HEK293 (cell line): ENCODE results near the gene BACH2.
"Not testable (repeated sequence)": the region's sequence is repeated elsewhere in the genome, so short reads cannot be mapped to it uniquely, and the experiment has no call there.

ENCODE experiments used
- CTCF ChIA-PET: fragments of 350-600 bp; formaldehyde crosslinking; extraction: SDS; loops from one replicate; lab custom pipeline; 2021; ENCODE audit warnings: antibody characterized with exemption; lab: Yijun Ruan, JAX
- POLR2A ChIA-PET: fragments of 300-600 bp; formaldehyde crosslinking; extraction: SDS; loops from one replicate; lab custom pipeline; 2020; ENCODE audit warnings: antibody characterized with exemption, inconsistent platforms; lab: Yijun Ruan, JAX
- H3K27ac ChIP-seq: fragments of 200-500 bp; sonication (Bioruptor generic); 2 replicates; pipeline ENCODE4 v1.5.1; 2014; ENCODE audit warnings: low read depth, low read length, control low read depth, inconsistent platforms; ENCODE audit errors: extremely low read depth
- H3K36me3 ChIP-seq, 2 experiments: fragments of 200-500 bp in 1 of 2; sonication (Bioruptor generic) in 1 of 2; 1 replicate in 1 of 2; 2 replicates in 1 of 2; pipeline ENCODE4 v1.5.1; 2014 to 2017; ENCODE audit warnings: inconsistent platforms in 2 of 2, low read length in 2 of 2; ENCODE audit not compliant: control insufficient read depth in 2 of 2, insufficient read depth in 1 of 2
- H3K4me1 ChIP-seq: fragments of 200-500 bp; sonication (Bioruptor generic); 2 replicates; pipeline ENCODE4 v1.5.1; 2014; ENCODE audit warnings: mild to moderate bottlenecking, low read length, inconsistent platforms; ENCODE audit not compliant: control insufficient read depth, insufficient read depth
- H3K4me3 ChIP-seq: 2 replicates; pipeline ENCODE4 v1.5.1; 2011; ENCODE audit warnings: low read depth, mild to moderate bottlenecking, control low read depth, low read length, moderate library complexity
- H3K9me3 ChIP-seq: fragments of 200-500 bp; sonication (Bioruptor generic); 2 replicates; pipeline ENCODE4 v1.5.1; 2014; ENCODE audit warnings: low read depth, low read length, inconsistent platforms; ENCODE audit not compliant: control insufficient read depth, insufficient read depth
- CTCF ChIP-seq: fragments of 450-650 bp; formaldehyde crosslinking; IDR thresholded peaks from 2 replicates; pipeline ENCODE4 v1.5.1; 2016; ENCODE audit warnings: missing biosample characterization, missing genetic modification characterization
- EGR2 ChIP-seq: fragments of 450-650 bp; formaldehyde crosslinking; IDR thresholded peaks from 2 replicates; pipeline ENCODE4 v1.5.1; 2016; ENCODE audit warnings: low read depth, missing biosample characterization, missing genetic modification characterization
- FEZF1 ChIP-seq: fragments of 450-650 bp; formaldehyde crosslinking; IDR thresholded peaks from 2 replicates; pipeline ENCODE4 v1.5.1; 2016; ENCODE audit warnings: missing biosample characterization, missing genetic modification characterization
- MYNN ChIP-seq: fragments of 450-650 bp; formaldehyde crosslinking; IDR thresholded peaks from 2 replicates; pipeline ENCODE4 v1.5.1; 2016; ENCODE audit warnings: missing biosample characterization, missing genetic modification characterization, borderline replicate concordance
- SCRT1 ChIP-seq: fragments of 450-650 bp; formaldehyde crosslinking; IDR thresholded peaks from 2 replicates; pipeline ENCODE4 v1.5.1; 2016; ENCODE audit warnings: missing biosample characterization, missing genetic modification characterization, borderline replicate concordance
- SCRT2 ChIP-seq: fragments of 450-650 bp; formaldehyde crosslinking; IDR thresholded peaks from 2 replicates; pipeline ENCODE4 v1.5.1; 2016; ENCODE audit warnings: missing biosample characterization, missing genetic modification characterization
- SP2 ChIP-seq: fragments of 450-650 bp; formaldehyde crosslinking; IDR thresholded peaks from 2 replicates; pipeline ENCODE4 v1.5.1; 2016; ENCODE audit warnings: missing biosample characterization, missing genetic modification characterization
- SP3 ChIP-seq: fragments of 450-650 bp; formaldehyde crosslinking; IDR thresholded peaks from 2 replicates; pipeline ENCODE4 v1.5.1; 2016; ENCODE audit warnings: missing biosample characterization, missing genetic modification characterization
- ZFHX2 ChIP-seq: fragments of 450-650 bp; formaldehyde crosslinking; conservative IDR thresholded peaks from 2 replicates; pipeline ENCODE4 v1.5.1; 2016; ENCODE audit warnings: missing biosample characterization, missing genetic modification characterization
- ZFP3 ChIP-seq: fragments of 450-650 bp; formaldehyde crosslinking; IDR thresholded peaks from 2 replicates; pipeline ENCODE4 v1.5.1; 2016; ENCODE audit warnings: low read depth, missing biosample characterization, missing genetic modification characterization
- ZNF146 ChIP-seq: fragments of 450-650 bp; formaldehyde crosslinking; IDR thresholded peaks from 2 replicates; pipeline ENCODE4 v1.5.1; 2016; ENCODE audit warnings: missing biosample characterization, missing genetic modification characterization
- ZNF366 ChIP-seq: fragments of 450-650 bp; formaldehyde crosslinking; conservative IDR thresholded peaks from 2 replicates; pipeline ENCODE4 v1.5.1; 2016; ENCODE audit warnings: missing biosample characterization, missing genetic modification characterization
- ZNF416 ChIP-seq: fragments of 450-650 bp; formaldehyde crosslinking; IDR thresholded peaks from 2 replicates; pipeline ENCODE4 v1.5.1; 2016; ENCODE audit warnings: missing biosample characterization, missing genetic modification characterization
- ZNF561 ChIP-seq: fragments of 450-650 bp; IDR thresholded peaks from 2 replicates; pipeline ENCODE4 v1.5.1; 2018; ENCODE audit warnings: missing biosample characterization, missing genetic modification characterization, borderline replicate concordance
- ZNF580 ChIP-seq: fragments of 450-650 bp; formaldehyde crosslinking; IDR thresholded peaks from 2 replicates; pipeline ENCODE4 v1.5.1; 2016; ENCODE audit warnings: missing biosample characterization, missing genetic modification characterization
- ZNF626 ChIP-seq: fragments of 450-650 bp; sonication (Bioruptor Pico); formaldehyde crosslinking; IDR thresholded peaks from 2 replicates; pipeline ENCODE4 v1.5.1; 2018; ENCODE audit warnings: missing biosample characterization, missing genetic modification characterization, inconsistent platforms
- ZNF629 ChIP-seq: fragments of 450-650 bp; formaldehyde crosslinking; IDR thresholded peaks from 2 replicates; pipeline ENCODE4 v1.5.1; 2017; ENCODE audit warnings: missing biosample characterization, missing genetic modification characterization
- ZNF654 ChIP-seq: fragments of 450-650 bp; formaldehyde crosslinking; IDR thresholded peaks from 2 replicates; pipeline ENCODE4 v1.5.1; 2016; ENCODE audit warnings: low read depth, missing biosample characterization, missing genetic modification characterization
- ZNF660 ChIP-seq: fragments of 450-650 bp; IDR thresholded peaks from 2 replicates; pipeline ENCODE4 v1.5.1; 2018; ENCODE audit warnings: missing biosample characterization, mild to moderate bottlenecking, missing genetic modification characterization
- ZSCAN16 ChIP-seq: fragments of 450-650 bp; formaldehyde crosslinking; IDR thresholded peaks from 2 replicates; pipeline ENCODE4 v1.5.1; 2016; ENCODE audit warnings: missing biosample characterization, missing genetic modification characterization
- ZSCAN30 ChIP-seq: fragments of 450-650 bp; IDR thresholded peaks from 2 replicates; pipeline ENCODE4 v1.5.1; 2018; ENCODE audit warnings: missing biosample characterization, mild to moderate bottlenecking, missing genetic modification characterization, moderate library complexity
- TF ChIP-seq, protein P1 (sequence below): fragments of 450-650 bp; formaldehyde crosslinking; conservative IDR thresholded peaks from 2 replicates; pipeline ENCODE4 v1.5.1; 2016; ENCODE audit warnings: low read depth, missing biosample characterization, missing genetic modification characterization

BACH2 gene

DNA sequence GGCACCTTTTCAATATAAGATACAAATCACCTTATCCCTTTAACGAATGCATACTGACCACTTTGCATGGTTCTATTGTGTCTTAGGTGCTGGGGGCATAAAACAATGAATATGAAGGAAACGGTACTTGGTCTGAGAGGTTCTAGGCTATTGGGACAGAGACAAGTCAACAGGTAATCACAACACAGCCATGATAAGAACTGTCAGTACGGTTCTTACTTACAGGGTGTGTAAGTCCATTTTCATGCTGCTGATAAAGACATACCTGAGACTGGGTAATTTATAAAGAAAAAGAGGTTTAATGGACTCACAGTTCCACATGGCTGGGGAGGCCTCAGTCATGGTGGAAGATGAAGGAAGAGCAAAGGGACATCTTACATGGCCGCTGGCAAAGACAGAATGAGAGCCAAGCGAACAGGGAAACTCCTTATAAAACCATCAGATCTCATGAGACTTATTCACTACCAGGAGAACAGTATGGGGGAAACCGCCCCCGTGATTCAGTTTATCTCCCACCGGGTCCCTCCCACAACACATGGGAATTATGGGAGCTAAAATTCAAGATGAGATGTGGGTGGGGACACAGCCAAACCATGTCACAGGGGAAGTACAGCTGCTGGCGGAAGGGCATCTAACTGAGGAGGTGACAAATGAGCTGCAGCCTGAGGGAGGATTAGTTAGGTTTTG lies 325.2 kb downstream of the BACH2 start:
- CTCF ChIA-PET: interaction anchor here (0.6 to 3.1 kb wide), 15 partner anchors 12 to 509 kb away, joined by 3 to 19 read pairs (median 4); no protein-coding TSS in a partner anchor
- POLR2A ChIA-PET, H3K36me3 ChIP-seq, H3K27ac ChIP-seq, H3K4me1 ChIP-seq, H3K4me3 ChIP-seq, H3K9me3 ChIP-seq: not testable (repeated sequence)
- TF ChIP-seq SCRT2: peak; percentile 87
- peak; percentile 50; the same call in 1 of the 2 replicates for TF ChIP-seq SCRT1 (tag by site-specific recombination)
- TF ChIP-seq EGR2 (tag by site-specific recombination): peak; percentile 68; the same call in 1 of the 2 replicates
- TF ChIP-seq ZFHX2 (tag by site-specific recombination): peak; percentile 79

GRCh38 chr6:89970609-89971337 lies 325.9 kb downstream of the BACH2 start:
- Histone ChIP-seq H3K4me1 (no peaks in the 10 kb centered on the region; the same call in 1 of the 2 replicates), H3K9me3 (no peaks in the 10 kb centered on the region), H3K36me3 (no peaks in the 10 kb centered on the region), H3K4me3 (no peak overlapping the region), H3K27ac (no peak overlapping the region)
- CTCF ChIA-PET: interaction anchor here (0.6 to 3.1 kb wide), 33 partner anchors 8 to 1027 kb away, joined by 3 to 19 read pairs (median 4); no protein-coding TSS in a partner anchor
- POLR2A ChIA-PET: no interaction called here
- no peak for TF ChIP-seq ZNF146 (tag by site-specific recombination)
- TF ChIP-seq SP2 (tag by site-specific recombination): no peak
- TF ChIP-seq ZSCAN30 (tag by site-specific recombination): 0 out of 2 replicates have a peak, but pooled peaks have one; percentile 22
- TF ChIP-seq, protein P1, sequence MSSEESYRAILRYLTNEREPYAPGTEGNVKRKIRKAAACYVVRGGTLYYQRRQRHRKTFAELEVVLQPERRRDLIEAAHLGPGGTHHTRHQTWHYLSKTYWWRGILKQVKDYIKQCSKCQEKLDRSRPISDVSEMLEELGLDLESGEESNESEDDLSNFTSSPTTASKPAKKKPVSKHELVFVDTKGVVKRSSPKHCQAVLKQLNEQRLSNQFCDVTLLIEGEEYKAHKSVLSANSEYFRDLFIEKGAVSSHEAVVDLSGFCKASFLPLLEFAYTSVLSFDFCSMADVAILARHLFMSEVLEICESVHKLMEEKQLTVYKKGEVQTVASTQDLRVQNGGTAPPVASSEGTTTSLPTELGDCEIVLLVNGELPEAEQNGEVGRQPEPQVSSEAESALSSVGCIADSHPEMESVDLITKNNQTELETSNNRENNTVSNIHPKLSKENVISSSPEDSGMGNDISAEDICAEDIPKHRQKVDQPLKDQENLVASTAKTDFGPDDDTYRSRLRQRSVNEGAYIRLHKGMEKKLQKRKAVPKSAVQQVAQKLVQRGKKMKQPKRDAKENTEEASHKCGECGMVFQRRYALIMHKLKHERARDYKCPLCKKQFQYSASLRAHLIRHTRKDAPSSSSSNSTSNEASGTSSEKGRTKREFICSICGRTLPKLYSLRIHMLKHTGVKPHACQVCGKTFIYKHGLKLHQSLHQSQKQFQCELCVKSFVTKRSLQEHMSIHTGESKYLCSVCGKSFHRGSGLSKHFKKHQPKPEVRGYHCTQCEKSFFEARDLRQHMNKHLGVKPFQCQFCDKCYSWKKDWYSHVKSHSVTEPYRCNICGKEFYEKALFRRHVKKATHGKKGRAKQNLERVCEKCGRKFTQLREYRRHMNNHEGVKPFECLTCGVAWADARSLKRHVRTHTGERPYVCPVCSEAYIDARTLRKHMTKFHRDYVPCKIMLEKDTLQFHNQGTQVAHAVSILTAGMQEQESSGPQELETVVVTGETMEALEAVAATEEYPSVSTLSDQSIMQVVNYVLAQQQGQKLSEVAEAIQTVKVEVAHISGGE (tag by site-specific recombination): no peak
- no peak for TF ChIP-seq ZNF626 (tag by site-specific recombination)
- TF ChIP-seq ZNF561 (tag by site-specific recombination): peak; percentile 36; the same call in 1 of the 2 replicates
- TF ChIP-seq ZNF654: peak; percentile 84
- peak; percentile 38; the same call in 1 of the 2 replicates for TF ChIP-seq ZNF366 (tag by site-specific recombination)
- TF ChIP-seq ZFP3: no peak
- TF ChIP-seq ZSCAN16 (tag by site-specific recombination): no peak
- no peak for TF ChIP-seq SP3 (tag by site-specific recombination)
- TF ChIP-seq ZNF416 (tag by site-specific recombination): no peak
- TF ChIP-seq MYNN: no peak
- peak; percentile 47; the same call in 1 of the 2 replicates for TF ChIP-seq CTCF
- peak; percentile 39 for TF ChIP-seq FEZF1 (tag by site-specific recombination)
- TF ChIP-seq ZNF580 (tag by site-specific recombination): no peak
- TF ChIP-seq ZNF629: 0 out of 2 replicates have a peak, but pooled peaks have one; percentile 12
- TF ChIP-seq ZNF660 (tag by site-specific recombination): peak; percentile 43; the same call in 1 of the 2 replicates
